RWPE2 (cell line): ENCODE results near the gene UCK2.

ENCODE experiments used
- ATAC-seq: fragments of 200-7000 bp; cut with Tn5 transposase; 3 replicates; pipeline ENCODE4 v1.9.1; 2021; ENCODE audit warnings: low read depth
- DNase-seq: peaks from one replicate; pipeline ENCODE4 v3.0.0-alpha.2; 2020; ENCODE audit warnings: low spot score
- H3K27ac ChIP-seq: fragments of 450-650 bp; 2 replicates; pipeline ENCODE4 v1.5.1; 2017; ENCODE audit warnings: mild to moderate bottlenecking; ENCODE audit not compliant: poor library complexity, severe bottlenecking
- H3K27me3 ChIP-seq: fragments of 250-450 bp; sonication (Bioruptor Pico); 2 replicates; pipeline ENCODE4 v1.5.1; 2021; ENCODE audit warnings: mild to moderate bottlenecking, moderate library complexity; ENCODE audit not compliant: insufficient read depth, poor library complexity, severe bottlenecking
- H3K36me3 ChIP-seq: fragments of 250-450 bp; sonication (Bioruptor Pico); 2 replicates; pipeline ENCODE4 v1.5.1; 2020; ENCODE audit warnings: low read depth, mild to moderate bottlenecking, moderate library complexity
- H3K4me1 ChIP-seq: fragments of 250-450 bp; sonication (Bioruptor Pico); 2 replicates; pipeline ENCODE4 v1.5.1; 2021; ENCODE audit warnings: mild to moderate bottlenecking, moderate library complexity; ENCODE audit not compliant: insufficient read depth, poor library complexity, severe bottlenecking
- H3K4me3 ChIP-seq: fragments of 250-450 bp; sonication (Bioruptor Pico); 2 replicates; pipeline ENCODE4 v1.5.1; 2021; ENCODE audit warnings: mild to moderate bottlenecking, moderate library complexity; ENCODE audit not compliant: severe bottlenecking
- H3K9me3 ChIP-seq: fragments of 250-450 bp; sonication (Bioruptor Pico); 2 replicates; pipeline ENCODE4 v1.5.1; 2021; ENCODE audit warnings: mild to moderate bottlenecking, moderate library complexity; ENCODE audit not compliant: severe bottlenecking
- TF ChIP-seq, protein P1 (sequence below): fragments of 450-650 bp; IDR thresholded peaks from one replicate; pipeline ENCODE4 v1.5.1; 2017; ENCODE audit warnings: mild to moderate bottlenecking, moderate library complexity; ENCODE audit not compliant: poor library complexity, severe bottlenecking

UCK2 gene

DNA sequence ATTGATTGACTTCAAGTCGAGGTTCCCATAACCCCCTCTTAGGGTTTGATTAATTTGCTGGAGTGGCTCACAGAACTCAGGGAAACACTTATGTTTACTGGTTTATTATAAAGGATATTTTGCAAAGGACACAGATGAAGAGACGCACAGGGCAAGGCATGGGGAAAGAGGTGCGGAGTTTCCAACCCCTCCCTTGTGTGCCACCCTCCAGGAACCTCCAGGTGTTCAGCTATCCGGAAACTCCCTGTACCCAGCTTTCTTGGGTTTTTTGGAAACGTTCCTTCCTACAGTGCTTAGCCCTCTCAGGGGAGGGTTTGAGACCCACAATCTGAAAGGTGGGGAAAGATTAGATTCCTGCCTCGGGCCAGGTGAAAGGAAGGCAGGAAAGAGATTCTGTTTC, 48.2 kb downstream of the UCK2 start:
- Histone ChIP-seq H3K9me3 (peaks cover 2% of the 10 kb centered on the region), H3K27me3 (no peaks in the 10 kb centered on the region), H3K27ac (no peak overlapping the region), H3K36me3 (no peaks in the 10 kb centered on the region), H3K4me3 (no peak overlapping the region), H3K4me1 (no peaks in the 10 kb centered on the region)
- TF ChIP-seq, protein P1, sequence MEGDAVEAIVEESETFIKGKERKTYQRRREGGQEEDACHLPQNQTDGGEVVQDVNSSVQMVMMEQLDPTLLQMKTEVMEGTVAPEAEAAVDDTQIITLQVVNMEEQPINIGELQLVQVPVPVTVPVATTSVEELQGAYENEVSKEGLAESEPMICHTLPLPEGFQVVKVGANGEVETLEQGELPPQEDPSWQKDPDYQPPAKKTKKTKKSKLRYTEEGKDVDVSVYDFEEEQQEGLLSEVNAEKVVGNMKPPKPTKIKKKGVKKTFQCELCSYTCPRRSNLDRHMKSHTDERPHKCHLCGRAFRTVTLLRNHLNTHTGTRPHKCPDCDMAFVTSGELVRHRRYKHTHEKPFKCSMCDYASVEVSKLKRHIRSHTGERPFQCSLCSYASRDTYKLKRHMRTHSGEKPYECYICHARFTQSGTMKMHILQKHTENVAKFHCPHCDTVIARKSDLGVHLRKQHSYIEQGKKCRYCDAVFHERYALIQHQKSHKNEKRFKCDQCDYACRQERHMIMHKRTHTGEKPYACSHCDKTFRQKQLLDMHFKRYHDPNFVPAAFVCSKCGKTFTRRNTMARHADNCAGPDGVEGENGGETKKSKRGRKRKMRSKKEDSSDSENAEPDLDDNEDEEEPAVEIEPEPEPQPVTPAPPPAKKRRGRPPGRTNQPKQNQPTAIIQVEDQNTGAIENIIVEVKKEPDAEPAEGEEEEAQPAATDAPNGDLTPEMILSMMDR: no peak
- no peak for ATAC-seq
- DNase-seq: no peak

DNA sequence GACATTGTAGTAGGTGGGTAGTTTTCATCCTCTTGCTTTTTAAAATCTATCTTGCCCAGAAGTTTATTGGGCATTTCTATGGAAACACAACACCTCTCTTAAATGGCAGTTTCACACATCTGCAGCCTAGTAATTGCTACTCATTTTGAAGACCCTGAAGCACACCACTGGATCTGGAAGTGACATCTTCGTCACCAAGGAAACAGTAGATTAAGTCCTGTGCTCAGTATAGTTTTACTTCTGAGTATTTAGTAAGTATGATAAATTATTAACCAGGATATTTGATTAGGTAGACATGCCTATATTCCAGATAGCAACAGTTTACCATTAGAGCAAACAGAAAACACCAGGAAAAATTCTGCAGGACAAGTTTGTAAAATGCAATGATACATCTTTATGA, 48.7 kb downstream of the UCK2 start:
- DNase-seq (no peak), ATAC-seq (no peak)
- TF ChIP-seq, protein P1: no peak
- Histone ChIP-seq H3K4me1 (no peaks in the 10 kb centered on the region), H3K27ac (no peak overlapping the region), H3K27me3 (no peaks in the 10 kb centered on the region), H3K4me3 (no peak overlapping the region), H3K9me3 (peaks cover 2% of the 10 kb centered on the region), H3K36me3 (no peaks in the 10 kb centered on the region)

DNA sequence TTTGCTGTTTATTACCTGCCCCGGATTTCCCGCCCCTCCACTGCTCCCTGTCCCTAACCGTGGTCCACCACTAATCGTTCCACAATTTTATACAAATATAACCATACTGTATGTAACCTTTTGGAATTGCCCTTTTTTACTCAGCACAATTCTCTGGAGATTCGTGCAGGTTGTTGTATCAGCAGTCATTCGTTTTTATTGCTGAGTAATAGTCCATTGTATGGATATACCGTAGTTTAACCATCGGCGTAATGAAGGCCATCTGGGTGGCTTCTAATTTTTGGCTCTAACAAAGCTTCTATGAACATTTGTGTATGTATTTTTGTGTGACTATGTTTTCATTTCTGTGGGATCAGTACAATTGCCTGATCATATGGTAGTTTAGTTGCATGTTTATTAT, 50.0 kb downstream of the UCK2 start:
- no peaks in the 10 kb centered on the region for H3K4me1 ChIP-seq
- no peaks in the 10 kb centered on the region for H3K27me3 ChIP-seq
- TF ChIP-seq, protein P1: no peak
- no peak overlapping the region for H3K4me3 ChIP-seq
- no peaks in the 10 kb centered on the region for H3K9me3 ChIP-seq
- no peak overlapping the region for H3K27ac ChIP-seq
- DNase-seq: no peak
- H3K36me3 ChIP-seq: no peaks in the 10 kb centered on the region
- no peak for ATAC-seq

DNA sequence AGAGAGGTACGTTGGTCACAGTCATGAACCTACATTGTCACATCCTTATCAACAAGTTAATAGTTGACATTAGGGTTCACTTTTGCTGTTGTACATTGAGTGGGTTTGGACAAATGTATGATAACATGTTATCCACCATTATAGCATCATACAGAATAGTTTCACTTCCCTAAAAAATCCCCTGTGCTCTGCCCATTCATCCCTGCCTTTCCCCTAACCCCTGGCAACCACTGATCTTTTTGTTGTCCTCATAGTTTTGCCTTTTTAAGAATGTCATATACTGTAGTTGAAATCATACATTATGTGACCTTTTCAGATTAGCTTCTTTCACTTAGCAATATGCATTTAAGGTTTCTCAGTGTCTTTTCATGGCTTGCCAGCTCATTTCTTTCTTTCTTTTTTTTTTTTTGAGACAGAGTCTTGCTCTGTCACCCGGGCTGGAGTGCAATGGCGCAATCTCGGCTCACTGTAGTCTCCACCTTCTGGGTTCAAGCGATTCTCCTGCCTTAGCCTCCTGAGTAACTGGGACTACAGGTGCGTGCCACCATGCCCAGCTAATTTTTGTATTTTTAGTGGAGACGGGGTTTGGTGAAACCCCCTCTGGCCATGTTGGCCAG, 50.6 kb downstream of the UCK2 start:
- TF ChIP-seq, protein P1: no peak
- no peaks in the 10 kb centered on the region for H3K27me3 ChIP-seq
- no peak for ATAC-seq
- no peak overlapping the region for H3K4me3 ChIP-seq
- H3K9me3 ChIP-seq: no peaks in the 10 kb centered on the region
- H3K36me3 ChIP-seq: no peaks in the 10 kb centered on the region
- H3K27ac ChIP-seq: no peak overlapping the region
- DNase-seq: no peak
- peaks cover 2% of the 10 kb centered on the region for H3K4me1 ChIP-seq

DNA sequence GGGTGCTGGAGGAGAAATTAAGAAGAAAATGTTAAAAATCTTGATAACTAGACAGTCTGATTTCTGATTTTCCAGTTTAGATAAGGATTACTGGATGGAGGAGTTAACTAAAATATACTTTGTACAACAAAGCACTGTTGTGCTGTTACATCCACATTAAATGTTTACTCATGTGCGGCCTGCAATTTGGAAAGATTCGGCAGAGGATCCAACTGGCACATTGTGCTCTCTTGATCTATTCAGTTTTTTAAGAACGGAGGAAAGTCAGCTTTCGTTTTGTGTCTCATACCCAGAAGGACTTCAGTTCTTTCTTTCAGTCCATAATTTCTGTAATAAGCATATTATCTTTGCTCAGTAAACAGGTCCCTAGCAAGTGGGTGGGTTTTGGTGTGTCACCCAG, 52.5 kb downstream of the UCK2 start:
- no peaks in the 10 kb centered on the region for H3K36me3 ChIP-seq
- no peaks in the 10 kb centered on the region for H3K9me3 ChIP-seq
- no peak overlapping the region for H3K27ac ChIP-seq
- ATAC-seq: no peak
- no peak overlapping the region for H3K4me3 ChIP-seq
- no peak for DNase-seq
- TF ChIP-seq, protein P1: no peak
- H3K27me3 ChIP-seq: no peaks in the 10 kb centered on the region
- peaks cover 10% of the 10 kb centered on the region for H3K4me1 ChIP-seq
